H9 (cell line): Measurements from ENCODE around the gene SRGAP3. TPM values are rescaled to one million over a fixed set of nuclear protein-coding genes. Genes with fewer than 3 reads are reported as not detected.

ENCODE experiments used
- DNase-seq: peaks from one replicate; pipeline ENCODE4 v3.0.0-alpha.2; 2017
- H2AFZ ChIP-seq: one replicate; pipeline ENCODE4 v1.6.1; 2013; ENCODE audit warnings: mild to moderate bottlenecking, low read length, control low read depth, moderate library complexity
- H2AK5ac ChIP-seq: 2 replicates; pipeline ENCODE4 v1.6.1; 2013; ENCODE audit warnings: low read length, control low read depth, mixed read lengths; ENCODE audit not compliant: insufficient read length
- H2BK120ac ChIP-seq: one replicate; pipeline ENCODE4 v1.6.1; 2013; ENCODE audit warnings: low read depth, mild to moderate bottlenecking, low read length, control low read depth, inconsistent platforms; ENCODE audit not compliant: poor library complexity, severe bottlenecking
- H2BK12ac ChIP-seq: 2 replicates; pipeline ENCODE4 v1.6.1; 2013; ENCODE audit warnings: low read length, control low read depth, mixed read lengths, low read depth; ENCODE audit not compliant: insufficient read length
- H2BK15ac ChIP-seq: 2 replicates; pipeline ENCODE4 v1.6.1; 2013; ENCODE audit warnings: low read depth, low read length, control low read depth
- H2BK20ac ChIP-seq: one replicate; pipeline ENCODE4 v1.6.1; 2013; ENCODE audit warnings: low read depth, mild to moderate bottlenecking, low read length, control low read depth, inconsistent platforms; ENCODE audit not compliant: poor library complexity, severe bottlenecking
- H2BK5ac ChIP-seq: 2 replicates; pipeline ENCODE4 v1.6.1; 2013; ENCODE audit warnings: low read length, control low read depth, mixed read lengths; ENCODE audit not compliant: insufficient read length
- H3K14ac ChIP-seq: 2 replicates; pipeline ENCODE4 v1.6.1; 2013; ENCODE audit warnings: low read length, control low read depth; ENCODE audit not compliant: insufficient read depth
- H3K18ac ChIP-seq: 2 replicates; pipeline ENCODE4 v1.6.1; 2013; ENCODE audit warnings: low read depth, mild to moderate bottlenecking, mixed read lengths, low read length, control low read depth; ENCODE audit not compliant: insufficient read length
- H3K23ac ChIP-seq: 2 replicates; pipeline ENCODE4 v1.6.1; 2013; ENCODE audit warnings: low read length, control low read depth, mixed read lengths, low read depth; ENCODE audit not compliant: insufficient read length
- H3K23me2 ChIP-seq: 2 replicates; pipeline ENCODE4 v1.6.1; 2013; ENCODE audit warnings: low read depth, mild to moderate bottlenecking, mixed read lengths, low read length, control low read depth; ENCODE audit not compliant: insufficient read length, poor library complexity, severe bottlenecking
- H3K27ac ChIP-seq: 2 replicates; pipeline ENCODE4 v1.5.1; 2013; ENCODE audit warnings: low read length, control low read depth, mixed read lengths, low read depth; ENCODE audit not compliant: insufficient read length
- H3K27me3 ChIP-seq: 2 replicates; pipeline ENCODE4 v1.6.1; 2013; ENCODE audit warnings: low read length, control low read depth, inconsistent platforms; ENCODE audit not compliant: insufficient read depth
- H3K4ac ChIP-seq: 2 replicates; pipeline ENCODE4 v1.6.1; 2013; ENCODE audit warnings: low read depth, mild to moderate bottlenecking, control low read depth, inconsistent platforms, low read length, moderate library complexity
- H3K4me1 ChIP-seq: 2 replicates; pipeline ENCODE4 v1.6.1; 2013; ENCODE audit warnings: low read length, control low read depth, inconsistent platforms; ENCODE audit not compliant: insufficient read depth
- H3K4me2 ChIP-seq: 2 replicates; pipeline ENCODE4 v1.6.1; 2013; ENCODE audit warnings: low read length, control low read depth, mixed read lengths; ENCODE audit not compliant: insufficient read length, insufficient read depth
- H3K56ac ChIP-seq: 2 replicates; pipeline ENCODE4 v1.6.1; 2013; ENCODE audit warnings: low read depth, mild to moderate bottlenecking, mixed read lengths, low read length, control low read depth; ENCODE audit not compliant: insufficient read length
- H3K79me1 ChIP-seq: 2 replicates; pipeline ENCODE4 v1.6.1; 2013; ENCODE audit warnings: low read depth, mild to moderate bottlenecking, moderate library complexity, low read length, control low read depth, inconsistent platforms; ENCODE audit not compliant: insufficient read depth, poor library complexity, severe bottlenecking
- H3K79me2 ChIP-seq: 2 replicates; pipeline ENCODE4 v1.6.1; 2013; ENCODE audit warnings: low read length, control low read depth, inconsistent platforms; ENCODE audit not compliant: insufficient read depth
- H3K9ac ChIP-seq: 2 replicates; pipeline ENCODE4 v1.6.1; 2013; ENCODE audit warnings: low read length, control low read depth, mixed read lengths; ENCODE audit not compliant: insufficient read length; ENCODE audit errors: extremely low read depth
- H3K9me3 ChIP-seq: one replicate; pipeline ENCODE4 v1.6.1; 2013; ENCODE audit warnings: low read depth, low read length, inconsistent platforms; ENCODE audit not compliant: control insufficient read depth
- H3T11ph ChIP-seq: one replicate; pipeline ENCODE4 v1.6.1; 2013; ENCODE audit warnings: mild to moderate bottlenecking, low read length, control low read depth, inconsistent platforms
- H4K20me1 ChIP-seq: one replicate; pipeline ENCODE4 v1.6.1; 2013; ENCODE audit not compliant: control insufficient read depth, insufficient read length, insufficient read depth
- H4K5ac ChIP-seq: 2 replicates; pipeline ENCODE4 v1.6.1; 2013; ENCODE audit warnings: low read depth, mild to moderate bottlenecking, mixed read lengths, low read length, control low read depth; ENCODE audit not compliant: insufficient read length
- H4K8ac ChIP-seq: replicated peaks from 2 replicates; pipeline ENCODE4 v1.6.1; 2013; ENCODE audit warnings: low read length, control low read depth, mixed read lengths, low read depth; ENCODE audit not compliant: insufficient read length
- H4K91ac ChIP-seq: 2 replicates; pipeline ENCODE4 v1.6.1; 2013; ENCODE audit warnings: low read depth, mild to moderate bottlenecking, moderate library complexity, mixed read lengths, low read length, control low read depth; ENCODE audit not compliant: insufficient read length
- H3K27ac Mint-ChIP-seq, 3 experiments: 2 replicates in 2 of 3; 3 replicates in 1 of 3; pipeline ENCODE4 v1.8.0; 2020 to 2021; ENCODE audit warnings: mixed read lengths in 3 of 3, mild to moderate bottlenecking in 1 of 3, moderate library complexity in 1 of 3
- H3K27me3 Mint-ChIP-seq: 2 replicates; pipeline ENCODE4 v1.8.0; 2021; ENCODE audit warnings: low read depth, mild to moderate bottlenecking, moderate library complexity, mixed read lengths
- H3K36me3 Mint-ChIP-seq, 3 experiments: 2 replicates in 2 of 3; 3 replicates in 1 of 3; pipeline ENCODE4 v1.8.0; 2020 to 2021; ENCODE audit warnings: low read depth in 3 of 3, mixed read lengths in 3 of 3; ENCODE audit not compliant: insufficient read depth in 1 of 3
- H3K4me1 Mint-ChIP-seq, 2 experiments: 2 replicates each; pipeline ENCODE4 v1.8.0; 2020; ENCODE audit warnings: mixed read lengths in 2 of 2
- H3K4me3 Mint-ChIP-seq, 2 experiments: 2 replicates in 1 of 2; 3 replicates in 1 of 2; pipeline ENCODE4 v1.8.0; 2020 to 2021; ENCODE audit warnings: mild to moderate bottlenecking in 2 of 2, mixed read lengths in 2 of 2, moderate library complexity in 1 of 2
- H3K9me3 Mint-ChIP-seq, 2 experiments: 2 replicates in 1 of 2; 3 replicates in 1 of 2; pipeline ENCODE4 v1.8.0; 2020; ENCODE audit warnings: mild to moderate bottlenecking in 2 of 2, mixed read lengths in 2 of 2, moderate library complexity in 1 of 2
- CTCF ChIP-seq: fragments of 200-600 bp; sonication (generic); conservative IDR thresholded peaks from 3 replicates; pipeline ENCODE4 v1.8.0; 2021; ENCODE audit warnings: antibody characterized with exemption, mild to moderate bottlenecking
- WGBS: extraction: QIAGEN DNeasy Blood & Tissue Kit; methylation state at CpG from one replicate; pipeline ENCODE4 v1.1.7; 2013; ENCODE audit warnings: missing lambda C conversion rate, low lambda C conversion rate, mixed read lengths; ENCODE audit not compliant: insufficient read length; ENCODE audit errors: extremely low coverage; 5-methylcytosine and 5-hydroxymethylcytosine counted together
- total RNA-seq: library from RNA; stranded (reverse); gene quantifications from 2 replicates; pipeline ENCODE4 v1.2.1, GENCODE V29; 2021

SRGAP3 gene
- total RNA-seq, 1 experiment from 2014 or later = 3.4 TPM

- H2BK12ac ChIP-seq = no peak overlapping the region
Measured at GRCh38 chr3:8974458-8974857, 275.0 kb downstream of the SRGAP3 start.

More at GRCh38 chr3:8974458-8974857, 275.0 kb downstream of the SRGAP3 start:
- Histone ChIP-seq H3K18ac (no peak overlapping the region), H4K8ac (no peak overlapping the region), H2AK5ac (no peak overlapping the region), H4K20me1 (no peaks in the 10 kb centered on the region), H3K9me3 (no peaks in the 10 kb centered on the region), H3K4ac (no peak overlapping the region), H4K5ac (no peak overlapping the region), H3K14ac (no peak overlapping the region), H3K4me2 (no peak overlapping the region), H3K56ac (no peak overlapping the region), H3K9ac (no peak overlapping the region), H2BK5ac (no peak overlapping the region), H3K27me3 (no peaks in the 10 kb centered on the region), H3K23me2 (no peaks in the 10 kb centered on the region), H3K27ac (no peak overlapping the region), H3K23ac (no peak overlapping the region), H2BK120ac (no peak overlapping the region), H4K91ac (no peak overlapping the region), H3K79me1 (no peaks in the 10 kb centered on the region), H3T11ph (no peak overlapping the region), H3K4me1 (no peaks in the 10 kb centered on the region; the same call in 1 of the 2 replicates), H2BK20ac (no peak overlapping the region), H2BK15ac (no peak overlapping the region), H2AFZ (no peak overlapping the region), H3K79me2 (no peaks in the 10 kb centered on the region)
- TF ChIP-seq CTCF = no peak
- Mint-ChIP-seq H3K27ac (no peak overlapping the region; a peak in 1 of 7 replicates), H3K36me3 (0 out of 7 replicates have a peak, but pooled peaks cover 0 to 1% (median 0%) of the 10 kb centered on the region in 3 experiments), H3K4me1 (peaks cover 6 to 9% of the 10 kb centered on the region in 2 experiments; a peak in 3 of 4 replicates), H3K27me3 (peaks cover 28% of the 10 kb centered on the region), H3K4me3 (no peak overlapping the region; a peak in 1 of 5 replicates), H3K9me3 (peaks cover 0 to 3% of the 10 kb centered on the region in 2 experiments; a peak in 2 of 5 replicates)
- WGBS = no CpG with 5 or more reads among the region's 2 CpGs
- DNase-seq = no peak
